CD14-positive monocyte (primary cell): Measurements from ENCODE around the gene LRBA. TPM values are rescaled to one million over a fixed set of nuclear protein-coding genes. Genes with fewer than 3 reads are reported as not detected.

Experiments used
- DNase-seq, 3 donors: peaks; one replicate each; pipeline ENCODE4 v3.0.0-alpha.2; 2011 to 2022
- H2AFZ ChIP-seq: 2 replicates; pipeline ENCODE4 v1.6.0; 2012; ENCODE audit warnings: mild to moderate bottlenecking, low read depth, low read length, inconsistent platforms; ENCODE audit not compliant: insufficient read depth, poor library complexity, severe bottlenecking
- H3K27ac ChIP-seq, 2 donors: 1 replicate in 1 of 2; 2 replicates in 1 of 2; pipeline ENCODE4 v1.5.1; 2012 to 2013; ENCODE audit warnings: low read length in 2 of 2, control low read depth in 1 of 2, inconsistent platforms in 1 of 2, low read depth in 1 of 2, mild to moderate bottlenecking in 1 of 2
- H3K27me3 ChIP-seq, 2 donors: one replicate each; pipeline versions ENCODE4 v1.6.0 to v1.6.1; 2011 to 2013; ENCODE audit warnings: low read length in 2 of 2; ENCODE audit not compliant: control insufficient read depth in 2 of 2, insufficient read depth in 2 of 2
- H3K36me3 ChIP-seq, 2 donors: replicated peaks in 1 of 2; 1 replicate in 1 of 2; 2 replicates in 1 of 2; pipeline versions ENCODE4 v1.5.1 to v1.6.1; 2012 to 2013; ENCODE audit warnings: low read length in 2 of 2, control low read depth in 1 of 2, inconsistent platforms in 1 of 2, mild to moderate bottlenecking in 1 of 2; ENCODE audit not compliant: insufficient read depth in 2 of 2, control insufficient read depth in 1 of 2
- H3K4me1 ChIP-seq, 2 donors: 1 replicate in 1 of 2; 2 replicates in 1 of 2; pipeline versions ENCODE4 v1.5.1 to v1.6.1; 2012 to 2013; ENCODE audit warnings: low read length in 2 of 2, control low read depth in 1 of 2, inconsistent platforms in 1 of 2, mild to moderate bottlenecking in 1 of 2, moderate library complexity in 1 of 2; ENCODE audit not compliant: insufficient read depth in 2 of 2, control insufficient read depth in 1 of 2
- H3K4me2 ChIP-seq: replicated peaks from 2 replicates; pipeline ENCODE3; 2012; ENCODE audit warnings: low read length, moderate library complexity, mild to moderate bottlenecking; ENCODE audit not compliant: poor library complexity, severe bottlenecking; ENCODE audit errors: extremely low read depth
- H3K4me3 ChIP-seq, 3 experiments: fragments of 200-600 bp in 1 of 3; sonication (generic) in 1 of 3; replicated peaks in 1 of 3; 1 replicate in 2 of 3; 2 replicates in 1 of 3; pipeline ENCODE4 v1.5.1; 2011 to 2013; ENCODE audit warnings: low read length in 3 of 3, mild to moderate bottlenecking in 3 of 3, control low read depth in 2 of 3, low read depth in 2 of 3, inconsistent platforms in 1 of 3, moderate library complexity in 1 of 3
- H3K79me2 ChIP-seq: 2 replicates; pipeline ENCODE4 v1.6.0; 2012; ENCODE audit warnings: mild to moderate bottlenecking, control low read depth, inconsistent platforms, low read length, moderate library complexity; ENCODE audit not compliant: insufficient read depth
- H3K9ac ChIP-seq: 2 replicates; pipeline ENCODE4 v1.6.0; 2017; ENCODE audit warnings: low read length, mild to moderate bottlenecking; ENCODE audit not compliant: insufficient read depth, poor library complexity, severe bottlenecking
- H3K9me3 ChIP-seq, 2 donors: replicated peaks in 1 of 2; 1 replicate in 1 of 2; 2 replicates in 1 of 2; pipeline versions ENCODE4 v1.5.1 to v1.6.1; 2012 to 2013; ENCODE audit warnings: low read length in 2 of 2, control low read depth in 1 of 2; ENCODE audit not compliant: control insufficient read depth in 1 of 2, insufficient read depth in 1 of 2
- H4K20me1 ChIP-seq: 2 replicates; pipeline ENCODE4 v1.6.0; 2012; ENCODE audit warnings: mild to moderate bottlenecking, low read length, control low read depth, moderate library complexity; ENCODE audit not compliant: insufficient read depth
- H3K27ac Mint-ChIP-seq, 7 donors: one replicate each; pipeline ENCODE4 v1.8.0; 2020; ENCODE audit warnings: mild to moderate bottlenecking in 7 of 7, mixed read lengths in 7 of 7, moderate library complexity in 6 of 7, inconsistent platforms in 2 of 7
- H3K27me3 Mint-ChIP-seq, 3 donors: one replicate each; pipeline ENCODE4 v1.8.0; 2021 to 2022; ENCODE audit warnings: low read depth in 3 of 3, mild to moderate bottlenecking in 3 of 3, mixed read lengths in 3 of 3, moderate library complexity in 3 of 3, inconsistent platforms in 1 of 3
- H3K36me3 Mint-ChIP-seq, 2 donors: one replicate each; pipeline ENCODE4 v1.8.0; 2020; ENCODE audit warnings: mixed read lengths in 2 of 2, inconsistent platforms in 1 of 2, mild to moderate bottlenecking in 1 of 2
- H3K4me1 Mint-ChIP-seq: one replicate; pipeline ENCODE4 v1.8.0; 2020; ENCODE audit warnings: mild to moderate bottlenecking, mixed read lengths
- H3K4me3 Mint-ChIP-seq, 2 donors: one replicate each; pipeline ENCODE4 v1.8.0; 2020; ENCODE audit warnings: mild to moderate bottlenecking in 2 of 2, mixed read lengths in 2 of 2, moderate library complexity in 1 of 2
- H3K9me3 Mint-ChIP-seq, 7 donors: one replicate each; pipeline ENCODE4 v1.8.0; 2020 to 2022; ENCODE audit warnings: mixed read lengths in 7 of 7, mild to moderate bottlenecking in 6 of 7, moderate library complexity in 6 of 7, inconsistent platforms in 2 of 7
- WGBS: methylation state at CpG from one replicate; pipeline ENCODE4 v1.1.5; 2013; ENCODE audit warnings: missing lambda C conversion rate; ENCODE audit not compliant: insufficient coverage; 5-methylcytosine and 5-hydroxymethylcytosine counted together
- intact Hi-C, 2 donors: fragments of 100-400 bp; cut with micrococcal nuclease; formaldehyde crosslinking; loops; one replicate each; pipeline versions ENCODE4 v1.15.0 to v1.15.1; 2023
- polyA plus RNA-seq, 3 donors: library from polyadenylated mRNA; depleted of rRNA in 1 of 3; unstranded in 2 of 3; stranded (reverse) in 1 of 3; fragments of 300-500 nt in 2 of 3; fragments of >200 nt in 1 of 3; fragmentation: Illumina TruSeq in 2 of 3; gene quantifications; 1 replicate in 2 of 3; 2 replicates in 1 of 3; pipeline ENCODE4 v1.2.3, GENCODE V29; 2012 to 2021
- TF ChIP-seq, protein P1 (sequence below): fragments of 200-600 bp; IDR thresholded peaks from one replicate; pipeline ENCODE4 v1.8.0; 2022; ENCODE audit warnings: antibody characterized with exemption, mild to moderate bottlenecking

The LRBA gene
- polyA plus RNA-seq, 3 donors: 1.5 to 5.5 (median 4.4) TPM

DNA sequence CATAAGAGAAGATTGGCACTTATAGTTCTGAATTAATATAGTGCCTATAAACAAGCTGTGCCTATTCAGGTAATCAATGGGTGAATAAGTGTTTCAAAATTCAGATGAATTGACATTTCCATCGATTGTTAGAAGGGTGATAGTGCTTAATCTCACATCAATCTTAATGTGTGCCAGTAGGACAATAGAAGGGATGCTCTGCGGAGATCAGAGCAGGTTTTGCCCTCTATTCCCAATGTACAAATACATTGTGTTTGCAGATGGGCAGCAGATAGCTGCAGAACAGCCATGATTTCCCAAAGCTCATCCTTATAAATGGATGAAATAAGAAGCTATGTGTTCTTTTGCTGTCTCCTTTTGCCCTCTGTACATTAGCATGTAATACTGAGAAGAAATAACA, 425.9 kb downstream of the LRBA start:
- Histone ChIP-seq H3K4me1 (no peaks in the 10 kb centered on the region), H3K4me3 (no peak overlapping the region), H3K27ac (no peak overlapping the region), H3K9me3 (no peaks in the 10 kb centered on the region), H2AFZ (no peak overlapping the region), H3K79me2 (no peaks in the 10 kb centered on the region), H3K27me3 (no peaks in the 10 kb centered on the region), H3K9ac (no peak overlapping the region), H4K20me1 (no peaks in the 10 kb centered on the region), H3K36me3 (peaks cover 0 to under 1% of the 10 kb centered on the region in 2 donors), H3K4me2 (no peak overlapping the region)
- TF ChIP-seq, protein P1, sequence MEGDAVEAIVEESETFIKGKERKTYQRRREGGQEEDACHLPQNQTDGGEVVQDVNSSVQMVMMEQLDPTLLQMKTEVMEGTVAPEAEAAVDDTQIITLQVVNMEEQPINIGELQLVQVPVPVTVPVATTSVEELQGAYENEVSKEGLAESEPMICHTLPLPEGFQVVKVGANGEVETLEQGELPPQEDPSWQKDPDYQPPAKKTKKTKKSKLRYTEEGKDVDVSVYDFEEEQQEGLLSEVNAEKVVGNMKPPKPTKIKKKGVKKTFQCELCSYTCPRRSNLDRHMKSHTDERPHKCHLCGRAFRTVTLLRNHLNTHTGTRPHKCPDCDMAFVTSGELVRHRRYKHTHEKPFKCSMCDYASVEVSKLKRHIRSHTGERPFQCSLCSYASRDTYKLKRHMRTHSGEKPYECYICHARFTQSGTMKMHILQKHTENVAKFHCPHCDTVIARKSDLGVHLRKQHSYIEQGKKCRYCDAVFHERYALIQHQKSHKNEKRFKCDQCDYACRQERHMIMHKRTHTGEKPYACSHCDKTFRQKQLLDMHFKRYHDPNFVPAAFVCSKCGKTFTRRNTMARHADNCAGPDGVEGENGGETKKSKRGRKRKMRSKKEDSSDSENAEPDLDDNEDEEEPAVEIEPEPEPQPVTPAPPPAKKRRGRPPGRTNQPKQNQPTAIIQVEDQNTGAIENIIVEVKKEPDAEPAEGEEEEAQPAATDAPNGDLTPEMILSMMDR: no peak
- H3K9me3 Mint-ChIP-seq: peaks cover 0 to 3% (median 0%) of the 10 kb centered on the region in 7 donors
- intact Hi-C loops: no loop called here
- H3K4me3 Mint-ChIP-seq: no peak overlapping the region
- peaks cover 7 to 15% of the 10 kb centered on the region in 2 donors for H3K36me3 Mint-ChIP-seq
- no peak overlapping the region for H3K27ac Mint-ChIP-seq
- WGBS: no CpG with 5 or more reads among the region's 2 CpGs
- H3K27me3 Mint-ChIP-seq: no peaks in the 10 kb centered on the region
- DNase-seq: no peak
- H3K4me1 Mint-ChIP-seq: no peaks in the 10 kb centered on the region

DNA sequence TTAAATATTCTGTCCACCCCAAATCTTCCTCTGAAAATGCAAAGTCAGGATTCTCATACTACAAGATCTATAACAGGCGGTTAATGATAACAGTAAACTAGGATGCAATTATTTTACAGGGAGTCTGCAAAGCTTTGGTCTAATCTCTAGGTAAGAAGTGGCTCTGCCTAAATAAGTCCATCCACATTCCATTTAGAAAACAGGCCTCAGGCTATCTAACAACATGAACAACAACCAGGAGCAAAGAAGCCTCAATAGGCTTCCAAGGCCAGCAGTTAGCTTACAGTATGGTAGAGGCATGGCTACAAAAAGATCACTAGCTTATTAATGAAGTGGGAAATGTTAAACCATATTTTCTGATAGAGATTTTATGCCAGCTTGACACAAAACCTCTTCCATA, 426.8 kb downstream of the LRBA start:
- peaks cover 2 to 9% of the 10 kb centered on the region in 2 donors for H3K36me3 ChIP-seq
- Mint-ChIP-seq H3K36me3 (peaks cover 15 to 23% of the 10 kb centered on the region in 2 donors), H3K4me3 (no peak overlapping the region), H3K27me3 (no peaks in the 10 kb centered on the region), H3K9me3 (peaks cover 6 to 10% (median 8%) of the 10 kb centered on the region in 7 donors), H3K27ac (no peak overlapping the region), H3K4me1 (no peaks in the 10 kb centered on the region)
- H3K4me1 ChIP-seq: no peaks in the 10 kb centered on the region
- WGBS: no CpG with 5 or more reads among the region's 1 CpG
- no peak for DNase-seq
- no peak overlapping the region for H3K27ac ChIP-seq
- H3K4me2 ChIP-seq: no peak overlapping the region
- no peak overlapping the region for H3K4me3 ChIP-seq
- no peaks in the 10 kb centered on the region for H3K27me3 ChIP-seq
- no peak overlapping the region for H3K9ac ChIP-seq
- no peaks in the 10 kb centered on the region for H3K79me2 ChIP-seq
- H3K9me3 ChIP-seq: peaks cover 7 to 8% of the 10 kb centered on the region in 2 donors
- TF ChIP-seq, protein P1: no peak
- no peak overlapping the region for H2AFZ ChIP-seq
- intact Hi-C loops: no loop called here
- H4K20me1 ChIP-seq: no peaks in the 10 kb centered on the region
